GM18870 (cell line): Measurements from ENCODE around the gene H2AZ2.
"Not testable (repeated sequence)": the region's sequence is repeated elsewhere in the genome, so short reads cannot be mapped to it uniquely, and the experiment has no call there.

Experiments used
- ATAC-seq: cut with Tn5 transposase; IDR thresholded peaks from one replicate; pipeline ENCODE4 v1.9.1; 2021; ENCODE audit warnings: moderate library complexity; ENCODE audit not compliant: unreplicated experiment

Gene H2AZ2

DNA sequence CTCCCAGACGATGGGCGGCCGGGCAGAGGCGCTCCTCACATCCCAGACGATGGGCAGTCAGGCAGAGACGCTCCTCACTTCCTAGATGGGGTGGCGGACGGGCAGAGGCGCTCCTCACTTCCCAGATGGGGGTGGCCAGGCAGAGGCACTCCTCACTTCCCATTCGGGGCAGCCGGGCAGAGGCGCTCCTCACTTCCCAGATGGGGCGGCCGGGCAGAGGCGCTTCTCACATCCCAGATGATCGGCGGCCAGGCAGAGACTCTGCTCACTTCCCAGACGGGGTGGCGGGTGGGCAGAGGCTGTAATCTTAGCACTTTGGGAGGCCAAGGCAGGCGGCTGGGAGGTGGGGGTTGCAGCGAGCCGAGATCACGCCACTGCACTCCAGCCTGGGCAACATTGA lies 24.0 kb upstream of the H2AZ2 start:
- not testable (repeated sequence) for ATAC-seq

DNA sequence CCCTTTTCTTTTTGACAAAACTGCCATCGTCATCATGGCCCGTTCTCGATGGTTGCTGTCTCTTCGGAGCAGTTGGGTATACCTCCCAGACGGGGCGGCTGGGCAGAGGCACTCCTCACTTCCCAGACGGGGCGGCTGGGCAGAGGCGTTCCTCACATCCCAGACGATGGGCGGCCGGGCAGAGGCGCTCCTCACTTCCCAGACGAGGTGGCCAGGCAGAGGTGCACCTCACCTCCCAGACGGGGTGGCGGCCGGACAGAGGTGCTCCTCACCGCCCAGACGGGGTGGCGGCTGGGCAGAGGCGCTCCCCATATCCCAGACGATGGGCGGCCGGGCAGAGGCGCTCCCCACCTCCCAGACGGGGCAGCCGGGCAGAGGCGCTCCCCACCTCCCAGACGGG lies 22.9 kb upstream of the H2AZ2 start:
- not testable (repeated sequence) for ATAC-seq

DNA sequence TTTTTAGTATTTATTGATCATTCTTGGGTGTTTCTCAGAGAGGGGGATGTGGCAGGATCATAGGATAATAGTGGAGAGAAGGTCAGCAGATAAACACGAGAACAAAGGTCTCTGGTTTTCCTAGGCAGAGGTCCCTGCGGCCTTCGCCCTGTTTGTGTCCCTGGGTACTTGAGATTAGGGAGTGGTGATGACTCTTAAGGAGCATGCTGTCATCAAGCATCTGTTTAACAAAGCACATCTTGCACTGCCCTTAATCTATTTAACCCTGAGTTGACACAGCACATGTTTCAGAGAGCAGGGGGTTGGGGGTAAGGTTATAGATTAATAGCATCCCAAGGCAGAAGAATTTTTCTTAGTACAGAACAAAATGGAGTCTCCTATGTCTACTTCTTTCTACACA lies 22.4 kb upstream of the H2AZ2 start:
- ATAC-seq, result not testable (repeated sequence)

DNA sequence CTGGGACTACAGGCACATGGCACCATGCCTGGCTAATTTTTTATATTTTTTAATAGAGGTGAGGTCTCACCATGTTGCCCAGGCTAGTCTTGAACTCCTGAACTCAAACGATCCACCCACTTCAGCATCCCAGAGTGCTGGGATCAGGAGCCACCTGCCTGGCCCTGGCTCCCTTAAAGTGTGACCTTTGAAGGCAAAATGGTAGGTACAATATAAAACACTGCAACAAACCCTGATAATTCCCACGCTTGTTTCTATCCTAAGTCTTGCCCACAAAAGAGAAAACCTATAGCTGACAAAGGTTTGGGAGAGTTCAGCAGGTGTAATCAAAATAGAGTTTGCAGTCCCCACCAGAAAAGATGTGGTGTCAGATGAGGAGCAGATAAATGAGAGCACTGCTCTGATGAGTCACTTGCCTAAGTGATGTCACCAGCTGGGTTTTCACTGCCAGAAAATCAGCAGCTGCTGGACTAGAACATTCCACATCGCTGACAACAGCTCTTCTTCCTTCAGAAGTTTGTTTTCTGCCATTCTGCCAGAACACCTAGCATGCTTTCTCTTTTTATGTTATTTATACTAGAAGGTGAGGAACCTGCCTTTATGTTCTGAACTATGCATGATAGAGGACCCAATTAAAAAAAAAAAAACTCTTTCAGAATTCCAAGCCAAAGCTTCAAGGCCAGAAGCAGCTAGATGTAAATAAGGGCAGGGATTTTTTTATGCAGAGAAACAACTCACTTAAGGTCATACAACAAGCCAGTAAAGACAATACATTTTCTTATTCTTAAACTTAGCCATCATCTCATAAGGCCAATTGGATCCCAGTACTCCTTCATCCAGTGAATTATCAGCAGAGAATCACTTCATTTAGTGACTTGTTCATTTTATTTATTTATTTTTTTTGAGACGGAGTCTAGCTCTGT lies 19.4 kb upstream of the H2AZ2 start:
- no peak for ATAC-seq

DNA sequence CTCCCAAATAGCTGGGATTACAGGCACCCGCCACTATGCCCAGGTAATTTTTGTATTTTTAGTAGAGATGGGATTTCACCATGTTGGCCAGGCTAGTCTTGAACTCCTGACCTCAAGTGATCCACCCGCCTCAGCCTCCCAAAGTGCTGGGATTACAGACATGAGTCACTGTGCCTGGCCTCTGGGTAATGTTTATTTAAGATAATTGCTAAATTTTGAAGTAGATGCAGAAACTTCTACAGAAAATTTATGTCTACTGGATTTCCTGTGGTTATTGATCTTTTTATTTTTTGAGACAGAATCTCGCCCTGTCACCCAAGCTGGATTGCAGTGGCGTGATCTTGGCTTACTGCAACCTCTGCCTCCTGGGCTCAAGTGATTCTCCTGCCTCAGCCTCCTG lies 14.1 kb upstream of the H2AZ2 start:
- ATAC-seq, result not testable (repeated sequence)

DNA sequence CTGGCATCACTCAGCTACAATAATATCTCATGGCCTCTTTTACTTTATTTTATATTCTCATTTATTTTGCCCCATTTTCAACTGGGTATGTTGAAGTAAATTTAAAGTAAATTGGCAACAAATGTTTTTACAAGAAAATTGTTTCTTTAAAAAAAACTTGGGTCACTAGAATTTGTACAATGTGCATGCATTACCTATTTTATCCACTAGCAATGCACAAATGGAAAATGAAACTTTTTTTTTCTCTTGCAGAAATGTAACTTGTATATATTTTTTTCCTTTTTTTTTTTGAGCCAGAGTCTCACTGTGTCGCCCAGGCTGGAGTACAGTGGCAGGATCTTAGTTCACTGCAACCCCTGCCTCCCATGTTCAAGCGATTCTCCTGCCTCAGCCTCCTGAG lies 10.3 kb upstream of the H2AZ2 start:
- ATAC-seq, result no peak

DNA sequence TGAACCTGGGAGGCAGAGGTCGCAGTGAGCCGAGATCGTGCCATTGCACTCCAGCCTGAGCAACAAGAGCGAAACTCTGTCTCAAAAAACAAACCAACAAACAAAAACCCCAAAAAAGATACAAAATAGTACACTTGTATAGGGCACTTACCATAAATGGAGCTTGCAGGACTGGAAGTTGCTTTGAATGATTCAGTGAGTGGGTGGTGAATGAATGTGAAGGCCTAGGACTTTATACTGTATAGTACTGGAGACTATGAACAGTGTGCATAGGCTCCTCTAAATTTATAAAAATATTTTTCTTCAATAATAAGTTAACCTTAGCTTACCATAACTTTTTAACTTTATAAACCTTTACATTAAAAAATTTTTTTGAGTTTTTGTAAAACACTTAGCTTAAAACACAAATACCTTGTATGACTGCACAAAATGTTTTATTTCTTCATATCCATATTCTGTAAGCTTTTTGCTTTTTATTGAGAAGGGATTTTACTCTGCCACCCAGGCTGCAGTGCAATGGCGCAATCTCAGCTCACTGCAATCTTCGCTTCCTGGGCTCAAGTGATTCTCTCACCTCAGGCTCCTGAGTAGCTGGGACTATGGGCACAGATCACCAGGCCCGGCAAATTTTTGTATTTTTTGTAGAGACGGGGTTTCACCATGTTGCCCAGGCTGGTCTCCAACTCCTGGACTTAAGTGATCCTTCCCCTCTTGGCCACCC lies 6.9 kb upstream of the H2AZ2 start:
- no peak for ATAC-seq

DNA sequence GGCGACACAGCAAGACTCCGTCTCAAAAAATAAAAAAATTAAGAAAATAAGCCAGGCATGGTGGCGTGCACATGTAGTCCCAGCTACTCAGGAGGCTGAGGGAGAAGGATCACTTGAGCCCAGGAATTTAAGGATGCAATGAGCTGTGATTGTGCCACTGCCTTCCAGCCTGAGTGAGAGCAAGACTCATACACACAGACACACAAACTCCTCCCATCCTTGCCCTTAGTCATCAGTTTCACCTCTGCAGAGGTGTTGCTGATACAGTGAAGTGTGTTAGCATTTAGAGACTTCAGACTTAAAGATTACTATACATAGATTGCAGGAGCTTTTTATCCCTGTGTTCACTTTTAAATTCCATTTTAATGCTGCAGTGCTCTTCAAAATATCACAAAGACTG lies 5.5 kb upstream of the H2AZ2 start:
- ATAC-seq, result no peak

DNA sequence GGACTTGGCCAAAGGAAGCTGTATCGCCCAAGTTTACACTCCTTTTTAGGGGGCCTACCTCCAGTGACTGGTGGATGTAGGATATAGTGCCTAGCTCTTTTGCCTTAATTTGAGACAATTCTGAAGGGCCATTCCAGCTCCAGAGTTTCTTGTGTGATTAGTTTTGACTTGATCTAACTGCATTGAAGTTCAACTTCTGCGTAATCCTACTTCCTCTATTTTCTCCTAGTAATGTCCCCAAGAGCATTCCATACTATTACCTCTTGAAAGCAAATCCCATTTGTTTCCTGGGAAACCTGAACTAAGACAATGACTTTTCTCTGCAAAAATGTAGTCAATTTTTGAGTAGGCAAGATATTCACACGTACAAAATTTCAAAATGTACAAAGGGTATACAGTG lies 4.7 kb upstream of the H2AZ2 start:
- no peak for ATAC-seq

DNA sequence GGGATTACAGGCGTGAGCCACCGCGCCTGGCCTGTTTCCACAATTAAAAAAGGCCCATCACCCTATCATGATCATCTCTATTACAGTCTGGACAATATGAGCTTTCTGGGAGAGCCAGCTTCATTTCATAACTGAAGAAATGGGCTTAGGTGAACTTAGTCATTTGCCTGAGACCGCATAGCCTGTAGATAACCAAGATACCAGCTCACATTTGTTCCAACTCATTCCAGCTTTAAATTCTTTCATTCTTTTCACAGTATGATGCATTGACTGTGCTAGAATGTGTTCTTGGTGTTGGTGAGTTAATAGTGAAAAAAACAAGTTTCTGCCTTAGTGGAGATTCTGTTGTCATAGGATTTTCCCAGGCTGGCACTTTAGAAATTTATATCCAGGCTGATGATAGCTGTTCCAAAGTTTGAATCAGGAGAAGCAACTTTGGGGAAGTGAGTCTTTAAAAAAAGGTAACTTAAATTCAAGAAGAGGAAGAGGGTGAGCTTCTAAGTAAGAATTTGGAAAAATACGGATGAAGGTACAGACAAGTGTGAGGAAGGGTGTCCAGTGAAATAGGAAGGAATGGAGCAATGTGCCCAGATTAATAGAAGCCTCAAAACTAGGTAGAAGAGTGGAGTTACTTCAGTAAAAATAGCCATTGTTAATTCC lies 2.1 kb upstream of the H2AZ2 start:
- ATAC-seq, result no peak

DNA sequence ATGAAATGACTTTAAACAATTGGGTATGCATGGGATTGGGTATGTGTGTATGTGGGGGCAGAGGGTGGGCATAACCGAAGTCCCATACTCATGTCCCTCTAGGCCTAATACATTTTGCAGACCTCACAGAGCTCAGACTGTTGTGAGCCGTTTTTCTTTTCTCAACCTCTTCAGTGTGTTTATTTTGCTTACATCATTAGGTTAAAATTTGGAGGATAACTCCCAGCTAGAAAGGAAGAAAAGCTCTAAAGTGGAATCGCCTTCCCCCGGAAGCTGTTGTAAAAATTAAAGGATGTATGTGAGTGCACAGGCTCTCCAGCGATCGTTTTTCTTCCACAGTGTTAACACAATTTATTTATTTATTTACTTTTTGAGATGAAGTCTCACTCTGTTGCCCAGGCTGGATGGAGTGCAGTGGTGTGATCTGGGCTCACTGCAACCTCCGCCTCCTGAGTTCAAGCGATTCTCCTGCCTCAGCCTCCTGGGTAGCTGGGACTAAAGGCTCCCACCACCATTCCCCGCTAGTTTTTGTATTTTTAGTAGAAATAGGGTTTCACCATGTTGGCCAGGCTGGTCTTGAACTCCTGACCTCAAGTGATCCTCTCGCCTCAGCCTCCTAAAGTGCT lies 1.5 kb upstream of the H2AZ2 start:
- ATAC-seq, result no peak

DNA sequence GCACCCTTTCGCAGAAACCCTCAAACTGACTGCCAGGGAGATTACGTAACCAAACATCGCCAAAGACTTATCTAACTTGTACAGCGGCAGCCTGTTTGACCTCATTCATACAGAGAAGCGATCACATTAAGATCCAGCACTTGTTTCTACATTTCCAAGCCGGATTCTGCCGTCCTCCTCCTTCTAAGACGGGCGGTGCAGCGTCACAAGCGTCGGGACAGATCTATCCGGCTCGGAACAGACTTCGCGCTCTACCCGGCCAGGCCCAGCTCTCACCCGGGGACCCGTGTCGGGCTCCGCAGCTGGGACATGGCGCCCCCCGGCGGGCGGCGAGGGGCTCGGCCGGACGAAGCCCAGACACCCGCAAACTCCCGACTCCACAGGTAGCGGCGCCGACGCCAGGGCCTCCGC lies 373 bp downstream of the H2AZ2 start:
- peak; percentile 48 for ATAC-seq

DNA sequence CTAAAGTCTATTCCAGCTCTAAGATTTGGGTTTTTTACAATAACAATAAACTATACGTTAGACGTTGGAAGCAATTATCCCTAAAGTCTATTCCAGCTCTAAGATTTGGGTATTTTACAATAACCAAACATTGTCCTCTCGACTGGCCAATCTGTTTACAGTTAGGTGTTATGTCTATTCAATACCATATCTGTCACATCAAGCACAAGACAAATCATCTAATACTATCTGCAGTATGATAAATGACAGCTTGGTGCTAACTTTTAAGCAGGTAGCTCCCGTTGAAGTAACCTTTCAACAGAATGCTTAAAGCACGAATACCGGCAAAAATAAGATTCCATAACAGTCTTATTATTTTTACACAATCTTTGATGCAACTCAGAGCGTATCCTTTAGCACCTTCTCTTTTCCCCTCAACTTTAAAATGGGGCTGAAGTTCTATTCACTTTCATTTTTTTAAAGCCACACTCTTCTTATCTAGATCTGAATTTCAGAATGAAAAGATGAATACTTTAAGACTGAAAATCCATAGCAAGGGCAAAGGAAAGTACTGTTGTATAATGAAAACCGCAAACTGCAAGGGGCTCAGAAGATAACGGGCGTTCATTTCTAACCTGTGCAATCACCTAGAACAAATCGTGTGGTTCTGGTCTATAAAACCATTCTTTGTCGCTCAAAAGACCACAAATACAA lies 925 bp downstream of the H2AZ2 start:
- no peak for ATAC-seq

DNA sequence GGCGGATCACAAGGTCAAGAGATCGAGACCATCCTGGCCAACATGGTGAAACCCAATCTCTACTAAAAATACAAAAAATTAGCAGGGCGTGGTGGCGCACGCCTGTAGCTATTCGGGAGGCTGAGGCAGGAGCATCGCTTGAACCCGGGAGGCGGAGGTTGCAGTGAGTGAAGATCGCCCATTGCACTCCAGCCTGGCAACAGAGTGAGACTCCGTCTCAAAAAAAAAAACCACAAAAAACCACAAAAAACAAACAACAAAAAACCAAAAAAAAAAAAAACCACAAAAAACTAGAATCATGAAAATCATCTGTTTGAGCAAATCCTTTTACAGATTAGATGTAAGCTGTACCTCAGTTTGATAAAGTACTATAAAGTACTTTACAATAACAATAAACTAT lies 1.5 kb downstream of the H2AZ2 start:
- ATAC-seq, result not testable (repeated sequence)

DNA sequence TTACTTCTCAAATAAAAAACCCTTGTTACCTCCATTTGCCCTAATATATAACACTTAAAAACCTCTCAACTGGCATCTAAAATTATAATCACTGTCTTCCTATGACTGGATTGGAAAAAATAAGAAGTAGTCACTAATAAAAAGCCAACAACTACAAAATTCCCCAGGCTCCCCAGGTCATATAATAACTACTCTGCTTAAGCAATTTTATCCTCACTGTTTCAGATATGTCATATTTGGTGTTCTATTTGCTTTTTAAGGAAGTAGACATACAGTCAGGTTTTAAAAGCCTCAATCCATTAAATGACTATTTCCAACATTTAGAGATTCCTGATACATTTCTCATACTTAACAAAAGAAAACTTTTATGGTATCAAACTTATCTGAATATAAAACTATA lies 2.4 kb downstream of the H2AZ2 start:
- ATAC-seq, result no peak

DNA sequence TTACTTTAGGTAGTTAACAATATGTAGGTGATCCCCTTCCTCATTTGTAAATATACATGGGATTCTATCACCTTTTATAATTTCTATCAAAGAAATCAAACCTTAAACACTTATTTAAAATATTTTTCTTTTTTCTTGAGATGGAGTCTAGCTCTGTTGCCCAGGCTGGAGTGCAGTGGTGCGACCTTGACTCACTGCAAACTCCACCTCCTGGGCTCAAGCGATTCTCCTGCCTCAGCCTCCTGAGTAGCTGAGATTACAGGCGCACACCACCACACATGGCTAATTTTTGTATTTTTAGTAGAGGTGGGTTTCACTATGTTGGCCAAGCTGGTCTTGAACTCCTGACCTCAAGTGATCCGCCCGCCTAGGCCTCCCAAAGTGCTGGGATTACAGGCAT lies 4.4 kb downstream of the H2AZ2 start:
- ATAC-seq, result not testable (repeated sequence)

DNA sequence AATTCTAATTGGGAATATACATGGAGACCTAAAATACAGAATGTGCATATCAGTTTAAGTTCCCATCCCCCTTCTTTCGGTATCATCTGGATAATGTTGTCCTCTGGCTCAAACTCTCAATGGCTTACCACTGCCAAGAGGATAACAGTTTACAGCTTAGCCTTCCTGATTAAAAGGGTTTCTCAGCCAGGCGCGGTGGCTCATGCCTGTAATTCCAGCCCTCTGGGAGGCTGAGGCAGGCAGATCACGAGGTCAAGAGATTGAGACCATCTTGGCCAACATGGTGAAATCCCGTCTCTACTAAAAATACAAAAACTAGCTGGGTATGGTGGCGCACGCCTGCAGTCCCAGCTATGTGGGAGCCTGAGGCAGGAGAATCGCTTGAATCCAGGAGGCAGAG lies 5.2 kb downstream of the H2AZ2 start:
- not testable (repeated sequence) for ATAC-seq

DNA sequence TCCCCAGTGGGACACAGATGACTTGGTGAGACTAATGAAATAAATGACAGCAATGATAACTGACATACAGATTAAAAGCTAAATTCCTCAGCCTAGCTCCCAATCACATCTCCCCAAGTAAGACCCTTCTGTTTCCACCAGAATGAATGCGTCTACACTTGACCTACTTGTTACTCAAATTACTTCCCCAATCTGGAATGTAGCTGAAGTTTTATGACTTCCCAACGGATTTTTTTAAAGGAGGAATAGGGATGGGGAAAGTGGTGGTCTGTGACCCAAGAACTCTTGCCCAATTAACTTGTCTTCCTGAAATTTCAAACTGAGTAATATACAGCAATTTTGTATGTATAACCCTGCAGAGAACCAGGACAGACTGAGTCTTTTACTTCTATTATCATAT lies 9.1 kb downstream of the H2AZ2 start:
- no peak for ATAC-seq

DNA sequence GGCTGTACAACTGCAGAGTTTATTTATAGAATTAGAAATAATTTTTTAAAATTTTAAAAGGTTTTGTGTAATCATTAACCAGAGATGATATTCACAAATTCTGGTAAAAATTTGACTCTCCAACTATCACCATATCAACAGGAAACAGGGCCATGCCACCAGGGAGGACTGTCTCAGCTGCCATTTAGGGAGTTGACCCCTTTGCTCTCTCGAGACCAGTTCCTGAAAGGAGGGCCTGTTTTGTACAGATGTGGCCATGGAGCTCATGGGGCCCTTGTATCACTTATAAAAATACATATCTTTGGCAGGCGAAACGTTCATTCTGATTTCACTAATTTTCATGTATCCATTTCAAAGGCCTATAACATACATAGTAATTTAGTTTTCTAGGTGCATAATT lies 20.3 kb downstream of the H2AZ2 start:
- no peak for ATAC-seq

DNA sequence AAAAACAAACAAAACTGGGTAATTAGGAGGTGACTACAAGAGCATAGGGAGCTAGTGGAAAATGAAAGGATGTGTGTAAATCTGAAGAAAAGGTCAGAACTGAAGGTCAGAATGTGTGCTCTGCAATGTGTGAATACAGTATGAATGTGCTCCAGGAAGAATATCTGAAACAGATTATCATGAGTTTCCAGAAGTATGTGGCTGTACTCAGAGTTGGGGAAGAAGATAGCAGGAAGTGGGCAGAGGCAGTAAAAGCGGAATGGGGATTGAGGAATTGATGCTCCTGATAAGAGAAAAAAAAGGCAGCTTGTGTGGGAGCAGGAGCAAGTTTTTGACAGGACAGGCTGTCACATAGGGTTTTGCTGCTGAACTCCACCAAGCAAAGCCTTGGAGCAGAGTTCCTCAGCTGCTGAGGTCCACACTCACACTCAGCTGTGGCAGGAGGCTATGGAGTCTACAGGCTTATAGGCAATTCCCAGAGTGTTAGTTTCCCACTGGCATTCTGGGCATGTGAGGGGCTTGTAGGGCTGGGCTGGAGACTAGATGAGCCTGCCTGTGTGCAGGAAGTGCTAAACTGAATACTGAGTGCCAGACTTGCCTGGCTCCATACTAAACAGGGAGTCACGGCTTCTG lies 22.9 kb downstream of the H2AZ2 start:
- ATAC-seq, result no peak
